ENCODE measurements around the gene MYL2.
"Not testable (repeated sequence)": the region's sequence is repeated elsewhere in the genome, so short reads cannot be mapped to it uniquely, and the experiment has no call there.

Gene MYL2, protein sequence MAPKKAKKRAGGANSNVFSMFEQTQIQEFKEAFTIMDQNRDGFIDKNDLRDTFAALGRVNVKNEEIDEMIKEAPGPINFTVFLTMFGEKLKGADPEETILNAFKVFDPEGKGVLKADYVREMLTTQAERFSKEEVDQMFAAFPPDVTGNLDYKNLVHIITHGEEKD

DNA sequence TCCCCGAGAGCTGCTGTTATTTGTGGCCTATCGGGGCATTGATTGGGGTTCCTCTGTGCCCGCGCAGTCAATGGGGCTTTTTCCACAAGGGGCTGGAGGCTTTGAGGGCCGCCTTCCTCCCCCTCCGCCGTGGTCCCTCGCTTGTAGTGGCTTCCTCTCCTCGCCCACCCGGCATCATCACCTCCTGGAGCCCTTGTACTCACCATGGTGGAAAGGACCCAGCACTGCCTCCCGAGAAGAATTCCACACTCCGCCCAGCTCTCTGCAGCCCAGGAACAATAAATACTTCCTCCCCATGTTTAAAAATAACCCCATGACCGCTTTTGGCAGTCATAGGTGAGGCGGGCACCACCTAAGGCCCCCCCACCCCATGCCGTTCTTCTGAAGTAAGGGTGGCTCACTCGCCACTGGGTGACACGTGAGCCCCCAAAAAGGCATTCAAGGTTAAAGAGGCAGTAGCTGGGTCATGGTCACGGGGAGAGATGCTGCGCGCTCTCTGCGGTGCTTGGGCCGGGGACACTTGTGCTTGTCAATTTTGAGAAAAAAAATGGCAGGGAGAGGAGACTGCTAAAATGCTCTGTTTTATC lies at the start of gene MYL2:
Gene MYL2, minus strand, starts transcription at position 256 of the 587 bp plus-strand sequence. Its CDS starts 50 bp downstream, at position 206.
- no peak for DNase-seq (ENCODE audit: low read depth)

DNA sequence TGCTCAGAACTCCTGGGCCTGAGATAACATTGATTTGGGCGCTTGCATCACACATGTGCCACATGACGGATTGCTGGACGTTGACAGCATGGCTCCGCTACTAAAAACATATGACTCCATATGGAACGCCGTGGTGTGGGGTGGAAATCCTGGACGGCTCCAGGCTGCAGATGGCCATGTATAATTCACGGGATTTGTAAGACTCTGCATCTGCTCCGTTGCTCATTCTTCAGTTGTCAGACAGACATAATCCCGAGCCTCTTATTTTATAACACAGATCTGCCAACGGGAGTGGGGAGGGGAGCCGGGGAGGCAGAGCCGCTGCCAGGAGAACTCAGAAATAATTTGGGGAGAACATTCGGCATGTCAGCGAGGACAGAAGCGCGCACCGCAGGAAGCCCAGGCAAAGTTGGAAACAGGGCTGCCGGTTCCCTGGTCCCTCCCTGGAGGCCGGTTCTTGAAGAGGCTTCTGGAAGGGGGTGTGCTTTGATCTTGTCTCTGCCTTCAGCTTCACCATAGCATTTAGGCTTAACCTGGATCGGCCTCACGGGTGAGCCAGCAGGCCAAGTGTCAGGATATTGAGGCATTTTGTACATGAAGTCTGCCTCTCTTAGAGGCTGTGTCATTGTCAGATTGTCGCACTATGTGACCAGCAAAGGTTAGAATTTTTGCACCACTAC lies 45.8 kb upstream of the MYL2 start:
- DNase-seq (ENCODE audit: low read depth): no peak

DNA sequence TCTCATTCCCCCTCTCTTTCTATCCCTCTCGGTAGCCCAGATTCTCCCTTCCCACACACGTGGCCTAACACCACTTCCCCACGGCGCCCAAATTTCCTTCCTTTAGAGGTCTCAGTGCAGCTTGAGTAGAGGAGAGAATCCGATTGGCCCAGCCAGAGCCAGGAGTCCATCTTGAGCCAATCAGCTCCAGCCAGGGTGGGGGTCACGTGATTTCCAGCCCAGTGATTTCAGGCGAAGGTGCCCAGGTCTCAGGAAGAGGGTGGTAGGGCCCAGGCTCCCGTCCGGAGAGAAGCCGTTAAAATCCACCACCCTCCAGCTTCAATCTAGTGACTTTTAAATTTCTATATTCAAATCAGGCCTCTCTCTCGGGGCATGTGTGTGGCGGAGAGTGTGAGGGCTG lies 45.2 kb upstream of the MYL2 start:
- no peak for DNase-seq (ENCODE audit: low read depth)

DNA sequence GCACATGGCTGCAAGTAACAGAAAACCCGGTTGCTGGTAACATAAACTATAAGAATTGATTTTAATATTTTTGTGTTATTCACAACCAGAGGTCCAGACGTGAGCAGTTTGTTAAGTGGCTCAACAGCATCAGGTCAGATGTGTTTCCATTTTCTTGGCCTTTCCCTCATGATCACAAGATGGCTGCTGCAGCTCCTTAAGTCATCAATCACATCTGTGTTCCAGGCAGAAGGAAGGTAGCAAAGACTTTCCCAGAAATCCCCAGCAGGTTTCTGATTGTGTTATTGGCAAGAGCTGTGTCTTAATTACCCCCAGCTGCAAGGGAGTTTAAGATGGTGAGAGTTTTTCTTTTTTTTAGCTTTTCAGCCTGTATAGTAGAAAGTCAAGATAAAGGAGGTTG lies 40.4 kb upstream of the MYL2 start:
- DNase-seq (ENCODE audit: low read depth): no peak

DNA sequence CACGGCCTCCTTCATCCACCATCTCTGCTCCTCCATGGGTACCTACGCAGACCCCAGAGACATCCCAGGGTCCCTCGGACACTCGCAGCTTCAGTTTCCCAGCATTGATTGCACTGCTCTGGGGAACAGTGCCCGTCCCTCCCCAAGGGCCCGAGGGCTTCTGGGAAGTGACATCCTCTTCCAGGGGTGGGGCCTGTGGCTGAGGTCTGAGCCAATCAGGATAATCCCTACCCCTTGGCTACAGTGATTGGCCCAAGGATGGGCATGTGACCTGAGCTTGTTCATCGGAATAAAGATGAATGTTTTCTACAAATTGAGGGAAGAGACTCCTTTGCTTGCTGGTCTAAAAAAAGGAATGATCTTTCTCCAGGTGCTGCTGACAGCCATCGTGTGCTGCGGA lies 37.3 kb upstream of the MYL2 start:
- DNase-seq (ENCODE audit: low read depth): no peak

DNA sequence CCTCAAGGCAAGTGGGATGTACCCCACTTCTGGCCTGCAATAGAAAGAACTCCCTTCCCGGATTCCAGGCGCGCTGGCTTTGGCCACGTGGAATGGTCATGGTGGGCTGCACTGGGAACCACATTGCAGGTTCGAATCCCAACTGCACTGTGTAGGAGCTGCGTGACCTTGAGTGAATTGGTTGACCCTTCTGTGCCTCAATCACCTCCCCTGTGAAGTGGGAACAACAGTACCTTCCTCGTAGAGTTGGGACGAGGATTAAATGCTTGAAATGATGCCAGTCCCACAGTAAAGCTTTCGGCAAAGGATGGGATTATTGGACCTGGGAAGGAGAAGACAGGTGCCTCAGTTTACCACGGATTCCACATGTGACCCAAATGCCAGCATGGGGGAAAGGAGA lies 36.8 kb upstream of the MYL2 start:
- DNase-seq (ENCODE audit: low read depth): no peak

DNA sequence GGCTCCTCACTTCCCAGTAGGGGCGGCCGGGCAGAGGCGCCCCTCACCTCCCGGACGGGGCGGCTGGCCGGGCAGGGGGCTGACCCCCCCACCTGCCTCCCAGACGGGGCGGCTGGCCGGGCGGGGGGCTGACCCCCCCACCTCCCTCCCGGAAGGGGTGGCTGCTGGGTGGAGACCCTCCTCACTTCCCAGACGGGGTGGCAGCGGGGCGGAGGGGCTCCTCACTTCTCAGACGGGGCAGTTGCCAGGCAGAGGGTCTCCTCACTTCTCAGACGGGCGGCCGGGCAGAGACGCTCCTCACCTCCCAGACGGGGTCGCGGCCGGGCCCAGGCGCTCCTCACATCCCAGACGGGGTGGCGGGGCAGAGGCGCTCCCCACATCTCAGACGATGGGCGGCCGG lies 30.5 kb upstream of the MYL2 start:
- DNase-seq (ENCODE audit: low read depth): not testable (repeated sequence)

DNA sequence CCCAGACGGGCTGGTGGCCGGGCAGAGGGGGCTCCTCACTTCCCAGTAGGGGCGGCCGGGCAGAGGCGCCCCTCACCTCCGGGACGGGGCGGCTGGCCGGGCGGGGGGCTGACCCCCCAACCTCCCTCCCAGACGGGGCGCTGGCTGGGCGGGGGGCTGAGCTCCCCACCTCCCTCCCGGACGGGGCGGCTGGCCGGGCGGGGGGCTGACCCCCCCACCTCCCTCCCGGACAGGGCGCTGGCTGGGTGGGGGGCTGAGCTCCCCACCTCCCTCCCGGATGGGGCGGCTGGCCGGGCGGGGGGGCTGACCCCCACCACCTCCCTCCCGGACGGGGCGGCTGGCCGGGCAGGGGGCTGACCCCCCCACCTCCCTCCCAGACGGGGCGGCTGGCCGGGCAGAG lies 30.1 kb upstream of the MYL2 start:
- not testable (repeated sequence) for DNase-seq (ENCODE audit: low read depth)

DNA sequence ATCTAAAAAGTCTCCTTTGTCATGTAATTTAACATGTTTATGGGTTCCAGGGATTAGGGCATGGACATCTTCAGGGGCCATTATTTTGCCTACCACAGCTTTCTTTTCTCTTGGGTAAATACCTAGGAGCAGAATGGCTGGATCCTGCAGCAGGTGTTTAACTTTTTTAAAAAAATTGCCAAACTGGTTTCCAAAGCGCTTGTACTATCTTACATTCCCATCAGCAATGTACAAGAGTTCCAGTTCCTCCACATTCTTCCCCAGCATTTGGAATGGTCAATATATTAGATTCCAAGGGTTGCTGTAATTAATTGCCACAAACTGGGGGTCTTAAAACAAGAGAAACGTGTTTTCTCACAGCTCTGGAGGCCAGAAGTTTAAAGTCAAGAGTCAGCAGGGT lies 27.7 kb upstream of the MYL2 start:
- no peak for DNase-seq (ENCODE audit: low read depth)

DNA sequence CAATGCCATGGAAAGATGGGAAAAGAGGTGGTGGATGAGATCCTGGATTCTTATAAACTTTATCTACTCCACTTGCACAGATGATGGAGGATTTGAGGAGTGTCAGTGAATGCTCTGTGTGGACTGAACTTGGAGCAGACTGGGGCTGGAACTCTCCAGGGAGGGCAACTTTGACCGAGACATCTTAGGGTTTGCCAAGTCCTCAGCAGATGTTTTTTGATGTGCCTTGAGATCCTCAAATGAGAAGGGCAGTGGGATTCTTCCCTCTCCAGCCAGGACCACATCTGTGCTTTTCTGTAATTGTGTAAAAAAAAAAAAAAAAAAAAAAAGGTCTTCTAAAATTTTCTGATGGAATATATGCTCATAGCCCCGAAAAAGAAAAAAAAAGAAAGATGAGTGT lies 23.0 kb upstream of the MYL2 start:
- no peak for DNase-seq (ENCODE audit: low read depth)

DNA sequence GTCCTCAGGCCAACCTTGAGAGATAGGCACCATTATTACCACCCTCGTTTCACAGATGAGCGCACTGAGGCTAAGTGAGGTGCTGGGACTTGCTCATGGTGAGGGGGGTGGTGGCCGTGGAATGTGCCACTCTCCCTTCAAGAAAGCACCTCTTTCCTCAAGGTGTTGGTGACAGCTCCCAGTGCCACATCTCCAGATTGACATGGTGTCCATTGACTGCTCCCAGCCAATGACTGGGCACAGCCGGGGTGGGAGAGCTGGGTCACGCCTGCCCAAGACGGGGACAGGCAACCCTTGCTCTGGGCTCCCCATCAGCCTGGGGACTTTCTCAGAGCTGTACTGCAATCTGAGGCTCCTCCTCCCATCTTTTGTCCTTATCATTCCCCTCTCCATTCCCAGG lies 21.0 kb upstream of the MYL2 start:
- DNase-seq (ENCODE audit: low read depth): no peak

DNA sequence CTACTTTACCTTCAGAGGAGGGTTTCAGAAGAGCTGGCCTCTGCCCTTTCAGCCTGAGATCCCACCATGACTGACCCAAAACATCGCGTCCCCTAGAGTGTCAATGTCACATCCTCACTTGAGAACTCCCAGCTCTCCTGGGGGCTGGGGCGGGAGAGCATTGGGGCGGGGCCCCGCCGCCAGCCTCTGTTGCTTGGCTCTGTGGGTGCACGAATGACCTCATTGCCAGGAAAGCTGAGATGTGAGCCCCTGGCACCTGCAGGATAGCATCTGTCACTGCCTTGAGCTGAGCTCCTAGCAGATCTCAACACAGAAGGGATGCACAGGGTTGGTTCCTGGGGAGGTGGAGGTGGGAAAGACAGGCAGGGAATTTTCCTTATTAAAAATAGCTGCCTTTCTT lies 20.6 kb upstream of the MYL2 start:
- DNase-seq (ENCODE audit: low read depth): no peak

DNA sequence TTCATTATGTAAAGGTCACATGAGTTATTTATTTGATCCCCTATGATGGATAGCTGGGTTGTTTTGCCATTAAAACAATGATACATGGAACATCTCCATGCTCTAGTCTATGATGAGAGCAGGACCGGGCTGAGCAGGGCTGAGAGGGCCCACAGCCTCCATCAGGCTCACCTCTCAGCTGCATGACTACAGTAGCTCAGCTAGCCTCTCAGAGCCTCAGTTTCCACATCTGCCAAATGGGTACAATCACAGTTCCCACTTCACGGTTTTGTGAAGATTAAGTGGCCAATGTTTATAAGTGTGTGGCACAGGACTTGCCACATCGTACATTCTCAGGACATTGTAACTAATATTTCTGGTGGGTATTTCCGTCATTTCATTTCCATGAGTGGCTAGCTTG lies 19.9 kb upstream of the MYL2 start:
- no peak for DNase-seq (ENCODE audit: low read depth)

DNA sequence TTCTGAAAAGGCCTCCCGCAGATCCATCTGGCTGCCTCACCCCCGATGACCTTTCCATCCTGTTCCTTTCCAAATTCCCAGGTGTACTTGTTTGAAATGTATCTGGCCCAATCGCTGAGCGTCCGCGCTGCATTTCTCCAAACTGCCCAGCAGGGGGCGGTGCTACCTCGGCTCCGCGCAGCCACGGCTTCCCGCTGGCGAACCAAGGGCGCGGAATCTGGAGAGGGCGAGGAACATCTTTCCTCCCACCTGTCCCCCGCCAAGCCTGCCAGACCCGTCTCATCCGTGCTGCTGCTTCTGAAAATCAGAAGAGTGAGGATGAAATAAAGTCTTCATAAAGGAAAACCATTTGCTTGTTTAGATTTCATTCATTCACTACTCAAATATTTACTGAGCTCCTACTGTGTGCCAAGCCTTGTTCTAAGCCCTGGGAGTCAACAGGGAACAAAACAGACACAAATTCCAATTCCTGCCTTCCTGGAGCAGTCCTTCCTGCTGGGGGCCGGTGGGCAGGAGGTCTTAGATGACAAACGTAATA lies 16.8 kb upstream of the MYL2 start:
- no peak for DNase-seq (ENCODE audit: low read depth)

DNA sequence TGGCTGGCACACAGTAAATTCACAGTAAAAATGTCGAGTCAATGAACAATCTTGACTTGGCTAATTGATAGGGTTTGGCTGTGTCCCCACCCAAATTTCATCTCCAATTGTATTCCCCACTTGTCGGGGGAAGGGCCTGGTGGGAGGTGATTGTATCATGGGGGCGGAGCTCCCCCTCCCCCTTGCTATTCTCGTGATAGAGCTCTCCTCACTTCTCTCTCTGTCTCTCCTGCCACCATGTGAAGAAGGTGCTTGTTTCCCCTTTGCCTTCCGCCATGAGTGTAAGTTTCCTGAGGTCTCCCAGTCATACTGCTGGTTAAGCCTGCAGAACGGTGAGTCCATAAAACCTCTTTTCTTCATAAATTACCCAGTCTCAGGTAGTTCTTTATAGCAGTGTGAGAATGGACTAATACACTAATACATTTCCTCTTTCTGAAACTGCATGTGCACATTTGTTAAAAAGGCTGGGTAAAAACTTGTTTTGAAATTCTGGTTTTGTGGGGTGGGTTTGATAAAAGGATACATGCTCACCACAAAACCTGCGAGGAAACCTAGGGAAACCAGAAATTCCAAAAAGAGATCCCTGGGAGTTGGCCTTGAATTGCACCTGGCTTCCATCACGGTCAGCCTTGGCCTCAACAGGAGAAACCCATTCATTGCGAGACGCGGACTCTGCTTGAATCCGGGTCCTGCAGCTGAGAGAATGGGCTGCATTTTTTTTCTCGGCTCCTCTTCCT lies 16.2 kb upstream of the MYL2 start:
- DNase-seq (ENCODE audit: low read depth): no peak

DNA sequence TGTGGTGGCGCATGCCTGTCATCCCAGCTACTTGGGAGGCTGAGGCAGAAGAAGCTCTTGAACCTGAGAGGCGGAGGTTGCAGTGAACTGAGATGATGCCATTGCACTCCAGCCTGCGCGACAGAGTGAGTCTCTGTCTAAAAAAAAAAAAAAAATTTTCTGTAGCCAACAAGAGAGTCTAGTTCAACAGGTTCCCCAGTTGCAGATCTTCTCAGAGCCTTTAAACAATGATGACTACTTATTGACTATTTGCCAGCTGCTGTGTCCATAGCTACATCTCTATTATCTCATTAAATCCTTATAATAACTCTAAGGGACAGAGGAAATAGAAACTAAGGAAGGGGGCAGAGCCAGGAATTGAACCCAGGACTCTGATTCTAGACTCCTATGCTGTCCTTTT lies 15.2 kb upstream of the MYL2 start:
- DNase-seq (ENCODE audit: low read depth): no peak

DNA sequence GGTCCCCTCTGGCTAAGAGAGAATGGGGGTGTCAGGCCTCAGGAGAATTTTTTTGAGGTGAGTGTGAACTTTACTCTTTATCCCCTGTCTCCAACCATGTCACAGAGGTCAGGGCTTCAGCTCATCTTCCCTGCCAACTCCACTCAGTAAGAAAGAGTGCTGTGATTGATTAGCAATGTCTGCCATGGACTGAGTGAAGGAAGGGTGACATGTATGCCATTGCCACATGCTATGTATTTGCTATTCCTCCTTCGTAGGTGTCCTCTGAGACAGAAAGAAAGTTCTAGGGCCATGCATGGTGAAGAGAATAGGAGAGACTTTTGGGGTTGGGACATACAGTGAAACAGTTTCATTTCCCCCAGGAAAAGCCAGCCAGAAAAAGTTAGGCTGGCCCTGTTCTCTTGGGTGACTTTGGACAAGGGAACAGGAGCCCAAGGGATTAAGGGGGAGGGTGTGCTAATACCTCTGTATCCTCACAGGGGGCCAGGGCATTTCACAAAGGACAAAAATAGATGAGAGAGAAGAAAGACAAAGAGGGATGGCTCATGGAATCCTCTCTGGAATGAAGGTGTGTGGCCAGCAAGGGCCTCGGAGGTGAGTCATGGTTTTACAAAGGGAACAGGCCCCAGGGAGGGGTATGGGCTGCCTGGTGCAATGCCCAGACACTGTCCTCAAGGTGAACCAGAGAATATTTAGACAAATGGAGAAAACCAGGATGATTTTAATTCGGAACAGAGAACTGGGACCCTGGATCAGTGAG lies 13.9 kb upstream of the MYL2 start:
- DNase-seq (ENCODE audit: low read depth): no peak

DNA sequence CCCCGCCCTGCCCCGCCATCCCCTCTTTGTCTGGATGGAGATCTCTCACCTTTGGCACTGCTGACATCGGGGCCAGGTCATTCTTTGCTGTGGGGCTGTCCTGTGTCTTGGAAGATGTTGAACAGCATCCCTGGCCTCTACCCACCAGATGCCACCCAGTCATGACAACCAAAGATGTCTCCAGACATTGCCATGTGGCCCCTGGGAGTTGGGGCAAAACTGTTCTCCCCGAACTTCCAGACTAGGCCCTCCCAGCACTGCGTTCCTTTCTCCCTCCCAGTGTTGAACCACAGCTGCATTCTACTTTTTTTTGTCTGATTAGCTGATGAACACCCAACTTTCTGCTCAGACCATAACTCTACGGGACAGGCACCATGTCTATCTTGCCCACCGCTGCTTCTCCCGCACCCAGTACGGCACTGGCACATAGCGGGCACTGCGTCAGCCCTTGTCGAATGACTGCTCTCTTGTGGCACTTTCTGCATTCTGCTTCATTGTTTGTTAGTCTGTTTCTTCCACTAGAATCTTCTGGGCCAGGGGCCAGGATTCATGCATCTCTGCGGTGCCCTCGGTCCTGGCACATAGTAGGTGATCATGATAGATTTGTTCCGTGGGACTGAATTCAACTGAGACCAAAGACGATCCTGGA lies 13.1 kb upstream of the MYL2 start:
- DNase-seq (ENCODE audit: low read depth): no peak

DNA sequence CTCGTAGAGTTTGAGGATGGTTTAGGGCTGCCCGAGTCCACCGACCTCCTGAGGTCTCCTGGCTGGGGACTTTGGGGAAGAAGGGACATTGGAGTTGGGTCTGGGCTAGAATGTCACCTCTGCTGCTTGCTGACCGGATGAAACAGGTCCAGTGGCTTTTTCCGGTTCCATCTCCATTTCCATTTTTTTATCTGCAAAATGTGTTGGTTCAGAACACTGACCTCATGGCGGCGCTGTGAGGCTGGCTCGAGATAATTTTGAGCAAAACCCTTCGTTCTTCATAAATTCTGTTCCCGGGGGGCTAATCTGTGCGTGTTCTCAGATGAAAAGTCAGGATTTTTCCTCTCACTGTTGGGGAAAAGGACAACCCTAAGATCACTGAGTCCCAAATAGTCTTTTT lies 11.7 kb upstream of the MYL2 start:
- DNase-seq (ENCODE audit: low read depth): no peak

DNA sequence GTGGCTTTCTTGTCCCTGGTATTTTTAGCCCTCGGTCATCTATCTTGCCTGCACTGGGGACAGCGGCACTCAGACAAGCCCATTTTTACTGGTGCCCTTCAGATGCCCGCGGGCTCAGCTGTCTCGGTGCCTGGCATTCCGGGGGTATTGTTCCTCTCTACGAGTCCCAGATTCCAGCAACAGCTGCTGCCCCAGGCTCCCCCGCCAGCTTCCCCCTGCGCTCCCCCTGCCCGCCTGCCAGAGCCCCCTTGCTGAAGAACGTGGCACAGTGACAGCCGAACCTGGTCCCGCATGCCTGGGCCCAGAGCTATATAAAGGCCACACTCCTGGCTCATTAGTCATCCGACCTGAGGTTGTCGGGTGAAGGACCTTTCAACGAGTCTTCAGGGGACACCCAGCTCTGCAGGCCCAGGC lies 10.9 kb upstream of the MYL2 start:
- DNase-seq (ENCODE audit: low read depth): no peak

Data from T-helper 22 cell (primary cell).